Stimulated activated CD4-positive, alpha-beta T cell treated with anti-CD3 and anti-CD28 coated beads, Interleukin-12 subunit alpha, Interleukin-12 subunit beta, amount 100 ng/mL, for 4 hours (primary cell): ENCODE results near the gene WDR26.

Source experiments
- DNase-seq: peaks from one replicate; pipeline ENCODE4 v3.0.0-alpha.2; 2020

Gene WDR26

DNA sequence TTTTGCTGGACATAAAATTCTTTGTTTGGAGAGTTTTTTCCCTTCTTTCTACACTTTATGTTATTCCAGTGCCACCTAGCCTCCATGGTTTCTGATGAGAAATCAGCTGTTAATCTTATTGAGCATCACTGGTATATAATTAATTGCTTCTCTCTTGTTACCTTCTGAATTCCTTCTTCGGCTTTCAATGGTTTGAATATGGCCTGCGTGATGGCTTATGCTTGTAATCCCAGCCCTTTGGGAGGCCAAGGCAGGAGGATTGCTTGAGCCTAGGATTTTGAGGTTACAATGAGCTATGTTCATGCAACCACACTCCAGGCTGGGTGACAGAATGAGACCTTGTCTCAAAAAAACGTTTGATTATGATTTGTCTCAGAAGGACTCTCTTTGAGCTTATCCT is 90.9 kb downstream of the WDR26 start:
- no peak for DNase-seq

DNA sequence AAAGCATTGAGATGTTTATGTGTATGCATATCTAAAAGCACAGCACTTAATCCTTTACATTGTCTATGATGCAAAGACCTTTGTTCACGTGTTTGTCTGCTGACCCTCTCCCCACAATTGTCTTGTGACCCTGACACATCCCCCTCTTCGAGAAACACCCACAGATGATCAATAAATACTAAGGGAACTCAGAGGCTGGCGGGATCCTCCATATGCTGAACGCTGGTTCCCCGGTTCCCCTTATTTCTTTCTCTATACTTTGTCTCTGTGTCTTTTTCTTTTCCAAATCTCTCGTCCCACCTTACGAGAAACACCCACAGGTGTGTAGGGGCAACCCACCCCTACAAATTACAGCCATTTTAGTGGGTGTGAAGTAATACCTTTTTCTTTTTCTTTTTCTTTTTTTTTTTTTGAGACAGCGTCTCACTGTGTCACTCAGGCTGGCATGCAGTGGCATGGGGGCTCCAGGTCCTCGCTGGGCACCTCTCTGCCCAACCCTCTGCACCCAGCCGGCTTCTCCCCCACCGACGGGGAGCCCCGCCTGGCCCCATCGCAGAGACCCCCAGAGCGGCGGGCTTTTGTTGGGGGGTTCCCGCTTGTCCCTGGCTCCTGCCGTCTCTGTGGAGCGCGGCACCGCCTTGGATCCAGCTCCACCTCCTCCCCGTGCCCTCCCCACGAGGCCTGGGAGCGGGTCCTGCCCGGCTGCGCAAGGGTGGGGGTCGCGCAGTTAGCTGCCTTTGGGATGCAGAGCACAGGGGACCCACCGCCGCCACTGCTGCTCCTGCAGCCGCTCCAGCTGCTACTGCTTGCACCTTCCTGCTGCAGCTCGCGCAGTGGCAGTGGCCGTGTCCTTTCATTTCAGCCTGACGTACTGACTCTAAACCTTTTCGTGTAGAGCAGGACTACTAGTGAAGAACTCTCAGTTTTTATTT is 93.9 kb downstream of the WDR26 start:
- peak; percentile 17 for DNase-seq

DNA sequence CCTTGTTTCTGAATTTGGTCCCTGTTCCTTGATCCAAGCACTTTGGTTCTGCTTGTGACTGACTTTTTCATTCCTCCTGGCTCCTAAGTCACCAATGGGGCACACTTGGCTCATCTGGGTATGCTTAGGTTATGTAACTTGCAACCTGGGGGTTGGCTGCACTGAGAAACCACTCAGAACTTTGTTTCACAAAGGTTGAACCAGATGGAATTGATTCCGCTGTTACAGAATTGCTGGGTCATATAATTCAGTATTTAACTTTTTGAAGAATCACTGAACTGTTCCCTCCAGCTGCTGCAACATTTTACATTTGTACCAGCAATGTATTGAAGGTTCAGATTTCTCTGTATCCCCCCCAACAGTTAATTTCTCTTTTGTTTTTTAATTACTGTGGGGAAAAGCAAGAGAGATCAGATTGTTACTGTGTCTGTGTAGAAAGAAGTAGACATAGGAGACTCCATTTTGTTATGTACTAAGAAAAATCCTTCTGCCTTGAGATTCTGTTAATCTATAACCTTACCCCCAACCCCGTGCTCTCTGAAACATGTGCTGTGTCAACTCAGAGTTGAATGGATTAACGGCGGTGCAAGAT is 95.1 kb downstream of the WDR26 start:
- DNase-seq: no peak

DNA sequence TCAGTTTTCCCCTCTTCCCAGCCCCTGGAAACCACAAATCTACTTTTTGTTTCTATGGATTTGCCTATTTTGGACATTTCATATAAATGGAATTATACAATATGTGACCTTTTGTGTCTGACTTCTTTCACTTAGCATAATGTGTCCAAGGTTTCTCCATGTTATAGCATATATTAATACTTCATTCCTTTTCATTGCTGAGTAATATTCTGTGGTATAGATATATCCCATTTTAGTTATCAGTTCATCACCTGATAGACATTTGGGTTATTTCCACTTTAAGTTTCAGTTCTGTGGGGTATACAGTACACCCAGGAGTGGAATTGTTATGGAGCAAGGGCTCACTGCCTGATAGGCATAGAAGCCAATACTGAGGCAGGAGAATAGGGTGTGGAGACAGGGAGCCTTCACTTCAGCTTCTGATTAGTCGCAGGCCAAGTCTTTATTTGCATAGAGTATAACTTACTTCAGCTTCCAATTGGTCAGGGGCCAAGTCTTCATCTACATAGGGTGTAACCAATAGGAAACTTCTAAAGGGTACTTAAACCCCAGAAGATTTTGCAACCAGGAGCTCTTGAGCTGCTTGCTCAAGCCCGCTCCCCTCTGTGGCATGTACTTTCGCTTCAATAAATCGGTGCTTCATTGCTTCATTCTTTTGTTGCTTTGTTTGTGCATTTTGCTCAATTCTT is 96.3 kb downstream of the WDR26 start:
- no peak for DNase-seq
